ENCODE measurements around the gene IDH3G. TPM values are rescaled to one million over a fixed set of nuclear protein-coding genes. Genes with fewer than 3 reads are reported as not detected.
A peak's percentile ranks its signal among the peaks of the same experiment; 100 is the strongest.

The IDH3G gene
- total and polyA plus RNA-seq, 8 donors, result 15.8 to 48.4 (median 25.1) TPM

GRCh38 chrX:153736871-153737441 is 57.2 kb downstream of the IDH3G start:
- Histone ChIP-seq H3K36me3 (no peaks in the 10 kb centered on the region), H3K4me3 (no peak overlapping the region), H3K27ac (no peak overlapping the region), H3K4me1 (no peaks in the 10 kb centered on the region), H3K27me3 (no peaks in the 10 kb centered on the region), H3K9me3 (no peaks in the 10 kb centered on the region)
- 75 to 83% methylated on average over 15 of the region's 15 CpGs for WGBS, 2 donors
- ATAC-seq (peak in 1 of 4 donors; percentile 8), FAIRE-seq (no peak), DNase-seq (peak in 2 of 6 donors; percentile 60 to 77)
- no peak for TF ChIP-seq CTCF (IDR thresholded peaks at IDR 0.05)
- intact Hi-C loops (cut with DNase I), result no loop called here

GRCh38 chrX:153736071-153736820 is 57.9 kb downstream of the IDH3G start:
- Histone ChIP-seq H3K9me3 (no peaks in the 10 kb centered on the region), H3K4me3 (no peak overlapping the region), H3K27ac (no peak overlapping the region), H3K36me3 (no peaks in the 10 kb centered on the region), H3K4me1 (no peaks in the 10 kb centered on the region), H3K27me3 (no peaks in the 10 kb centered on the region)
- peak in 1 of 6 donors; percentile 67 for DNase-seq
- intact Hi-C loops (cut with DNase I), result no loop called here
- ATAC-seq, result no peak
- no peak for FAIRE-seq
- no peak for TF ChIP-seq CTCF (IDR thresholded peaks at IDR 0.05)
- WGBS, 2 donors, result 88 to 92% methylated on average over 30 of the region's 30 CpGs

Other genes with a start within 250 kb of the IDH3G start
- 10 to 100 TPM in 1 of 6 donors, 1 to 10 TPM in 5; 6.7 to 10.6 (median 8.1) TPM for gene CCNQ, start 195.2 kb downstream of the IDH3G start, total RNA-seq
- gene CCNQ, start 195.2 kb downstream of the IDH3G start, polyA plus RNA-seq, result 10 to 100 TPM; 26.3 to 32.1 TPM
- gene DUSP9, start 147.2 kb downstream of the IDH3G start, total RNA-seq, result under 1 TPM in 3 of 6 donors, not detected in 3; 0.09 to 0.28 (median 0.14) TPM
- under 1 TPM in 1 of 2 donors, not detected in 1; 0.07 TPM for gene DUSP9, start 147.2 kb downstream of the IDH3G start, polyA plus RNA-seq
- under 1 TPM in 3 of 6 donors, not detected in 3; 0.35 to 0.67 (median 0.49) TPM for gene PNCK, start 120.6 kb downstream of the IDH3G start, total RNA-seq
- under 1 TPM; 0.28 to 0.99 TPM for gene PNCK, start 120.6 kb downstream of the IDH3G start, polyA plus RNA-seq
- gene SLC6A8, start 106.4 kb downstream of the IDH3G start, total RNA-seq, result 10 to 100 TPM in 4 of 6 donors, 1 to 10 TPM in 2; 8.4 to 15.8 (median 11.1) TPM
- 10 to 100 TPM; 12.3 to 14.4 TPM for gene SLC6A8, start 106.4 kb downstream of the IDH3G start, polyA plus RNA-seq
- gene BCAP31, start 70.0 kb downstream of the IDH3G start, total RNA-seq, result 100 to 1,000 TPM in 2 of 6 donors, 10 to 100 TPM in 4; 72.2 to 118 (median 88.4) TPM
- 10 to 100 TPM; 66.3 to 90.1 TPM for gene BCAP31, start 70.0 kb downstream of the IDH3G start, polyA plus RNA-seq
- gene ABCD1, start 69.5 kb downstream of the IDH3G start, total RNA-seq, result 10 to 100 TPM in 3 of 6 donors, 1 to 10 TPM in 3; 5.8 to 13.2 (median 9.8) TPM
- gene ABCD1, start 69.5 kb downstream of the IDH3G start, polyA plus RNA-seq, result 10 to 100 TPM in 1 of 2 donors, 1 to 10 TPM in 1; 6.7 to 11.9 TPM
- gene PLXNB3, start 30.1 kb downstream of the IDH3G start, total RNA-seq, result 1 to 10 TPM; 4.0 to 9.0 (median 5.2) TPM
- gene PLXNB3, start 30.1 kb downstream of the IDH3G start, polyA plus RNA-seq, result 10 to 100 TPM; 22.9 to 28.6 TPM
- gene SRPK3, start 13.3 kb downstream of the IDH3G start, total RNA-seq, result under 1 TPM in 5 of 6 donors, not detected in 1; 0.12 to 0.38 (median 0.20) TPM
- gene SRPK3, start 13.3 kb downstream of the IDH3G start, polyA plus RNA-seq, result 1 to 10 TPM; 1.0 to 1.5 TPM
- gene SSR4, start 293 bp upstream of the IDH3G start, total RNA-seq, result 100 to 1,000 TPM; 368 to 471 (median 392) TPM
- gene SSR4, start 293 bp upstream of the IDH3G start, polyA plus RNA-seq, result 100 to 1,000 TPM; 749 to 925 TPM
- gene PDZD4, start 36.2 kb upstream of the IDH3G start, total RNA-seq, result 1 to 10 TPM in 2 of 6 donors, under 1 TPM in 4; 0.79 to 2.4 (median 0.92) TPM
- gene PDZD4, start 36.2 kb upstream of the IDH3G start, polyA plus RNA-seq, result 10 to 100 TPM in 1 of 2 donors, 1 to 10 TPM in 1; 8.4 to 15.2 TPM
- gene L1CAM, start 91.8 kb upstream of the IDH3G start, total RNA-seq, result 1 to 10 TPM in 4 of 6 donors, under 1 TPM in 2; 0.97 to 1.6 (median 1.2) TPM
- gene L1CAM, start 91.8 kb upstream of the IDH3G start, polyA plus RNA-seq, result 1 to 10 TPM in 1 of 2 donors, under 1 TPM in 1; 0.84 to 3.9 TPM
- under 1 TPM; 0.12 to 0.58 (median 0.31) TPM for gene AVPR2, start 110.3 kb upstream of the IDH3G start, total RNA-seq
- gene AVPR2, start 110.3 kb upstream of the IDH3G start, polyA plus RNA-seq, result 1 to 10 TPM; 1.3 TPM
- gene ARHGAP4, start 131.9 kb upstream of the IDH3G start, total RNA-seq, result 10 to 100 TPM in 3 of 6 donors, 1 to 10 TPM in 3; 1.9 to 18.9 (median 8.9) TPM
- gene ARHGAP4, start 131.9 kb upstream of the IDH3G start, polyA plus RNA-seq, result 10 to 100 TPM; 44.7 to 71.7 TPM
- gene NAA10, start 140.7 kb upstream of the IDH3G start, total RNA-seq, result 10 to 100 TPM; 24.5 to 49.0 (median 40.3) TPM
- 100 to 1,000 TPM in 1 of 2 donors, 10 to 100 TPM in 1; 95.1 to 115 TPM for gene NAA10, start 140.7 kb upstream of the IDH3G start, polyA plus RNA-seq
- gene RENBP, start 150.3 kb upstream of the IDH3G start, total RNA-seq, result 1 to 10 TPM in 4 of 6 donors, under 1 TPM in 2; 0.43 to 7.5 (median 1.6) TPM
- 1 to 10 TPM; 2.8 to 5.1 TPM for gene RENBP, start 150.3 kb upstream of the IDH3G start, polyA plus RNA-seq
- gene HCFC1, start 177.4 kb upstream of the IDH3G start, total RNA-seq, result 10 to 100 TPM; 10.4 to 28.4 (median 17.0) TPM
- gene HCFC1, start 177.4 kb upstream of the IDH3G start, polyA plus RNA-seq, result 10 to 100 TPM; 15.7 to 17.1 TPM
- 10 to 100 TPM in 2 of 6 donors, 1 to 10 TPM in 4; 5.7 to 12.4 (median 9.1) TPM for gene TMEM187, start 178.4 kb upstream of the IDH3G start, total RNA-seq
- gene TMEM187, start 178.4 kb upstream of the IDH3G start, polyA plus RNA-seq, result 1 to 10 TPM; 5.2 to 7.8 TPM
- 100 to 1,000 TPM in 1 of 6 donors, 10 to 100 TPM in 5; 44.5 to 103 (median 64.6) TPM for gene IRAK1, start 225.5 kb upstream of the IDH3G start, total RNA-seq
- 10 to 100 TPM; 35.8 to 48.9 TPM for gene IRAK1, start 225.5 kb upstream of the IDH3G start, polyA plus RNA-seq

Measured in pancreas (tissue), 10 donors.